ENCODE data around the gene TPO.

GRCh38 chr2:1588978-1589621, 175.8 kb downstream of the TPO start:
- TF ChIP-seq CTCF (IDR thresholded peaks at IDR 0.05; ENCODE audit: low read length) (peak; percentile 13; the same call in 1 of the 2 replicates), EZH2 (optimal IDR thresholded peaks at IDR 0.05; ENCODE audit: low read depth, low read length) (no peak)

All from MM.1S (cell line).